ENCODE results near the gene H6PD.

H6PD gene

DNA sequence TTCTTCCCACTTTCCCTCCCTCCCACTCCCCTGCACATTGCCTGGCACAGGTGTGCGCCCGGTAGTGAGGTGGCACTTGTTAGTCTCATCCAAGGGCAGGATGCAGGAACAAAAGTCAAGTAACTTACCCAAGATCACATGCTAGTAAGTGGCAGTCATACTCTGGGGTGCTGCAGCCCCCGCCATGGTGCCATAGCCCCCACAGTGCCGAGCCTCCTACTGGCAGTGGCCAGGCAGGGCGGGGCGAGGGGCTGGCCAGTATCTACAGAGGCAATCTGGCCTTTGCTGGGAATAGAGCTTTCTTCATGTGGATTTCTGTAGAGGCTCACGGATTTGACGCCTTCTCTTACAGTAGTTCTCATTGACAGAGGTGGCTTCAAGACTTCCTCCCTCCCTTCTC is 26.9 kb downstream of the H6PD start:
- DNase-seq (ENCODE audit: low spot score), result no peak
- TF ChIP-seq, protein P1, sequence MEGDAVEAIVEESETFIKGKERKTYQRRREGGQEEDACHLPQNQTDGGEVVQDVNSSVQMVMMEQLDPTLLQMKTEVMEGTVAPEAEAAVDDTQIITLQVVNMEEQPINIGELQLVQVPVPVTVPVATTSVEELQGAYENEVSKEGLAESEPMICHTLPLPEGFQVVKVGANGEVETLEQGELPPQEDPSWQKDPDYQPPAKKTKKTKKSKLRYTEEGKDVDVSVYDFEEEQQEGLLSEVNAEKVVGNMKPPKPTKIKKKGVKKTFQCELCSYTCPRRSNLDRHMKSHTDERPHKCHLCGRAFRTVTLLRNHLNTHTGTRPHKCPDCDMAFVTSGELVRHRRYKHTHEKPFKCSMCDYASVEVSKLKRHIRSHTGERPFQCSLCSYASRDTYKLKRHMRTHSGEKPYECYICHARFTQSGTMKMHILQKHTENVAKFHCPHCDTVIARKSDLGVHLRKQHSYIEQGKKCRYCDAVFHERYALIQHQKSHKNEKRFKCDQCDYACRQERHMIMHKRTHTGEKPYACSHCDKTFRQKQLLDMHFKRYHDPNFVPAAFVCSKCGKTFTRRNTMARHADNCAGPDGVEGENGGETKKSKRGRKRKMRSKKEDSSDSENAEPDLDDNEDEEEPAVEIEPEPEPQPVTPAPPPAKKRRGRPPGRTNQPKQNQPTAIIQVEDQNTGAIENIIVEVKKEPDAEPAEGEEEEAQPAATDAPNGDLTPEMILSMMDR (IDR thresholded peaks at IDR 0.05; ENCODE audit: extremely low read depth, missing control alignments), result no peak

DNA sequence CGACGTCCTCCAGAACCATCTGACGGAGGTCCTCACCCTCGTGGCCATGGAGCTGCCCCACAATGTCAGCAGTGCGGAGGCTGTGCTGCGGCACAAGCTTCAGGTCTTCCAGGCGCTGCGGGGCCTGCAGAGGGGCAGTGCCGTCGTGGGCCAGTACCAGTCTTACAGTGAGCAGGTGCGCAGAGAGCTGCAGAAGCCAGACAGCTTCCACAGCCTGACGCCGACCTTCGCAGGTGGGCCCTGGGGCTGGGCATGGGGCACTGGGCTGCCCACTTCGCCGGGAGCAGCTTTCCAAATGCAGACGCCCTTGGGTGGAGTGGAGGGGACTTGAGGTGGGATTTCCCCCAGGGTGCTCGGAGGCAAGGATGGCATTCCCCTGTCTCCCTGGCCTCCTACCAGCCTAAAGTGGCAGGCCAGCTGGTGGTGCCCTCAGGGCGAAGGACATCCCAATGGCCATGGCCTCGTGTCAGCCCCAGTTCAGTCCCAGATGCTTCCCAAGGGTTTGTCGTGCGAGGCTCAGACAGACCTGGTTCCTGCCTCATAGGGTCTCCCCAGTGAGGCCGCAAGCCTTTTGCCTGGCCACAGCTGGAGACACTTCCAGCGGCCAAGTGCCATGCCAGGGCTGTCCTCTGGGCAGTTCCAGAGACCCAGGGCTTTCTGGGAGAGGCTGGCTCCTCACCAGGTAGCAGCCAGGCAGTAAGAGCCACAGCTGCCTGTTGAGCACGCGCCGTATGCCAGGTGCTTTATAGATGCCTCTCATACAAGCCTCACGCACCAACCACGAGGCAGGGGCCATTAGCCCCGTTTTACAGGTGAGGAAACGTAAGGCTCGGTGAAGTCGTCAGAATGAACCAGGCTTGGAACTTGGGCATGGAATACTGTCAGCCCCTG is 27.8 kb downstream of the H6PD start:
- DNase-seq (ENCODE audit: low spot score), result no peak
- TF ChIP-seq, protein P1 (IDR thresholded peaks at IDR 0.05; ENCODE audit: extremely low read depth, missing control alignments), result no peak

GRCh38 chr1:9263276-9263855 is 28.8 kb downstream of the H6PD start:
- no peak for DNase-seq (ENCODE audit: low spot score)
- TF ChIP-seq, protein P1 (IDR thresholded peaks at IDR 0.05; ENCODE audit: extremely low read depth, missing control alignments), result no peak

DNA sequence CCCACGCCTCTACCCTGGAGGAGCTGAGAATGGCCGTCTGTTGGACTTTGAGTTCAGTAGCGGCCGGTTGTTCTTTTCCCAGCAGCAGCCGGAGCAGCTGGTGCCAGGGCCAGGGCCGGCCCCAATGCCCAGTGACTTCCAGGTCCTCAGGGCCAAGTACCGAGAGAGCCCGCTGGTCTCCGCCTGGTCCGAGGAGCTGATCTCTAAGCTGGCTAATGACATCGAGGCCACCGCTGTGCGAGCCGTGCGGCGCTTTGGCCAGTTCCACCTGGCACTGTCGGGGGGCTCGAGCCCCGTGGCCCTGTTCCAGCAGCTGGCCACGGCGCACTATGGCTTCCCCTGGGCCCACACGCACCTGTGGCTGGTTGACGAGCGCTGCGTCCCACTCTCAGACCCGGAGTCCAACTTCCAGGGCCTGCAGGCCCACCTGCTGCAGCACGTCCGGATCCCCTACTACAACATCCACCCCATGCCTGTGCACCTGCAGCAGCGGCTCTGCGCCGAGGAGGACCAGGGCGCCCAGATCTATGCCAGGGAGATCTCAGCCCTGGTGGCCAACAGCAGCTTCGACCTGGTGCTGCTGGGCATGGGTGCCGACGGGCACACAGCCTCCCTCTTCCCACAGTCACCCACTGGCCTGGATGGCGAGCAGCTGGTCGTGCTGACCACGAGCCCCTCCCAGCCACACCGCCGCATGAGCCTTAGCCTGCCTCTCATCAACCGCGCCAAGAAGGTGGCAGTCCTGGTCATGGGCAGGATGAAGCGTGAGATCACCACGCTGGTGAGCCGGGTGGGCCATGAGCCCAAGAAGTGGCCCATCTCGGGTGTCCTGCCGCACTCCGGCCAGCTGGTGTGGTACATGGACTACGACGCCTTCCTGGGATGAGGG is 29.7 kb downstream of the H6PD start:
- TF ChIP-seq, protein P1 (IDR thresholded peaks at IDR 0.05; ENCODE audit: extremely low read depth, missing control alignments), result no peak
- DNase-seq (ENCODE audit: low spot score), result no peak

DNA sequence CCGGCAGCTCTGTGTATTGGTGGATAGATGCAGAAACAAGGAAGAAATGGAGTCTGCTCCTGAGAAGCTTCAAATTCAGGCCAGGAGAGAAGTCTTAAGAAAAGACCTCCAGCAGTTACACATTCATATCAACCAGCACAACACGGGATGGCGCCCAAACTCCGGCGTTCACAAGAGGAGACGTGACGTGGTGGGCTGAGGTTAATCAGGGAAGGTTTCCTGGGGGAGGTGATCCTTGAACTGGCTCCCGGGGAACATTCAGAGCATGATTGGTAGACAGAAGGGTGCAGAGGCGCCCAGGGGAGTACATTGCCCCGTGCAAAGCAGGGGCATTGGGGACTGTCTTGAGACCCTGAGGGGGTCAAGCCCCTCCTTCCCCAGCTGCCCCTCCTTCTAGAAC is 30.5 kb downstream of the H6PD start:
- TF ChIP-seq, protein P1 (IDR thresholded peaks at IDR 0.05; ENCODE audit: extremely low read depth, missing control alignments), result no peak
- DNase-seq (ENCODE audit: low spot score), result no peak

DNA sequence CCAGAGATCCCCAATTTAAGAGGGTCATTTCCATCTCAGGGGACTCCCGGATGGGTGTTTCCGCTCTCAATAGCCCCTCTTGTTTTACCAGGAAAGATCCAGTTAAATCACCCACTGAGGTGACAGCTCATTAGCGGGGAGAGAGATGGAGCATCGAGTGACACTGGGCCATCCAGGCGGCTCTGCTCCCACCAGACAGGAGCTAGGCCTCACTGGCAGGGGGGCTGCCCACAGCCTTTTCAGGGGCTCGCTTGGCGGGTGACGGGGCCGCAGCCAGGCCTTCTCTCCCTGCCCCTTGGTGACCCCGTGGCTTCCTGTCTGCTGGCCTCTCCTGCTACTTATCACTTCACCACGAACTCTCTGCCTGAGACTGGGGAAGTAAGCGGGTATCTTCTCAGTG is 31.4 kb downstream of the H6PD start:
- DNase-seq (ENCODE audit: low spot score), result no peak
- TF ChIP-seq, protein P1 (IDR thresholded peaks at IDR 0.05; ENCODE audit: extremely low read depth, missing control alignments), result no peak

GRCh38 chr1:9267352-9267686 is 32.7 kb downstream of the H6PD start:
- no peak for DNase-seq (ENCODE audit: low spot score)

More at GRCh38 chr1:9267352-9267686, 32.7 kb downstream of the H6PD start:
- TF ChIP-seq, protein P1 (IDR thresholded peaks at IDR 0.05; ENCODE audit: extremely low read depth, missing control alignments), result no peak

Data from GM20000 (cell line).